Measurements from ENCODE around the gene ITM2C. TPM values are rescaled to one million over a fixed set of nuclear protein-coding genes. Genes with fewer than 3 reads are reported as not detected.

The ITM2C gene
- polyA plus RNA-seq, 4 donors, result 325 to 928 (median 914) TPM

GRCh38 chr2:230871361-230872150, 6.8 kb downstream of the ITM2C start:
- DNase-seq (ENCODE audit: low read depth in 4 of 4, low spot score in 3 of 4), result no peak

GRCh38 chr2:230872151-230872967, 7.6 kb downstream of the ITM2C start:
- no peak for DNase-seq (ENCODE audit: low read depth in 4 of 4, low spot score in 3 of 4)

GRCh38 chr2:230872968-230873660, 8.4 kb downstream of the ITM2C start:
- no peak for DNase-seq (ENCODE audit: low read depth in 4 of 4, low spot score in 3 of 4)

- no peak for DNase-seq (ENCODE audit: low read depth in 4 of 4, low spot score in 3 of 4)
Measured at GRCh38 chr2:230873661-230874401, 9.1 kb downstream of the ITM2C start.

GRCh38 chr2:230874456-230874855, 9.7 kb downstream of the ITM2C start:
- DNase-seq (ENCODE audit: low read depth in 4 of 4, low spot score in 3 of 4), result no peak

- no peak for DNase-seq (ENCODE audit: low read depth in 4 of 4, low spot score in 3 of 4)
Measured at GRCh38 chr2:230874876-230875275, 10.1 kb downstream of the ITM2C start.

- DNase-seq (ENCODE audit: low read depth in 4 of 4, low spot score in 3 of 4), result no peak
Measured at GRCh38 chr2:230875347-230876315, 10.9 kb downstream of the ITM2C start.

- DNase-seq (ENCODE audit: low read depth in 4 of 4, low spot score in 3 of 4), result no peak
Measured at GRCh38 chr2:230877116-230877758, 12.5 kb downstream of the ITM2C start.

- no peak for DNase-seq (ENCODE audit: low read depth in 4 of 4, low spot score in 3 of 4)
Measured at GRCh38 chr2:230877759-230878598, 13.2 kb downstream of the ITM2C start.

GRCh38 chr2:230878599-230879188, 14.0 kb downstream of the ITM2C start:
- no peak for DNase-seq (ENCODE audit: low read depth in 4 of 4, low spot score in 3 of 4)

- no peak for DNase-seq (ENCODE audit: low read depth in 4 of 4, low spot score in 3 of 4)
Measured at GRCh38 chr2:230879271-230879882, 14.6 kb downstream of the ITM2C start.

- no peak for DNase-seq (ENCODE audit: low read depth in 4 of 4, low spot score in 3 of 4)
Measured at GRCh38 chr2:230879891-230880290, 15.1 kb downstream of the ITM2C start.

- no peak for DNase-seq (ENCODE audit: low read depth in 4 of 4, low spot score in 3 of 4)
Measured at GRCh38 chr2:230881840-230882239, 17.1 kb downstream of the ITM2C start.

GRCh38 chr2:230885463-230886130, 20.9 kb downstream of the ITM2C start:
- DNase-seq (ENCODE audit: low read depth in 4 of 4, low spot score in 3 of 4), result no peak

GRCh38 chr2:230886206-230886605, 21.5 kb downstream of the ITM2C start:
- DNase-seq (ENCODE audit: low read depth in 4 of 4, low spot score in 3 of 4), result no peak

- no peak for DNase-seq (ENCODE audit: low read depth in 4 of 4, low spot score in 3 of 4)
Measured at GRCh38 chr2:230886671-230887071, 21.9 kb downstream of the ITM2C start.

GRCh38 chr2:230887342-230887741, 22.6 kb downstream of the ITM2C start:
- no peak for DNase-seq (ENCODE audit: low read depth in 4 of 4, low spot score in 3 of 4)

Measured in left renal pelvis (tissue), 4 donors.